Hepatocyte (in vitro differentiated cells): Measurements from ENCODE around the gene MAP2K2. TPM values are rescaled to one million over a fixed set of nuclear protein-coding genes. Genes with fewer than 3 reads are reported as not detected.

Experiments
- DNase-seq: peaks from one replicate; pipeline ENCODE4 v3.0.0-alpha.2; 2016; ENCODE audit warnings: low spot score
- H2AFZ ChIP-seq: fragments of 200-600 bp; sonication (generic); 2 replicates; pipeline ENCODE4 v1.6.0; 2016; ENCODE audit warnings: antibody characterized with exemption, mild to moderate bottlenecking
- H3K27ac ChIP-seq: fragments of 200-600 bp; sonication (generic); 2 replicates; pipeline ENCODE4 v1.5.1; 2016; ENCODE audit warnings: mild to moderate bottlenecking
- H3K27me3 ChIP-seq: fragments of 200-600 bp; sonication (generic); 2 replicates; pipeline ENCODE4 v1.6.1; 2016
- H3K36me3 ChIP-seq: fragments of 200-600 bp; sonication (generic); replicated peaks from 2 replicates; pipeline ENCODE4 v1.5.1; 2016; ENCODE audit warnings: low read depth; ENCODE audit not compliant: insufficient read depth
- H3K4me1 ChIP-seq: fragments of 200-600 bp; sonication (generic); 2 replicates; pipeline ENCODE4 v1.5.1; 2016; ENCODE audit warnings: mild to moderate bottlenecking, moderate library complexity; ENCODE audit not compliant: insufficient read depth
- H3K4me2 ChIP-seq: fragments of 200-600 bp; sonication (generic); 2 replicates; pipeline ENCODE4 v1.6.0; 2016
- H3K4me3 ChIP-seq: fragments of 200-600 bp; sonication (generic); 2 replicates; pipeline ENCODE4 v1.5.1; 2016; ENCODE audit warnings: mild to moderate bottlenecking
- H3K79me2 ChIP-seq: fragments of 200-600 bp; sonication (generic); 2 replicates; pipeline ENCODE4 v1.6.0; 2017; ENCODE audit warnings: mild to moderate bottlenecking
- H3K9me2 ChIP-seq: fragments of 200-600 bp; sonication (generic); replicated peaks from 2 replicates; pipeline ENCODE4 v1.6.0; 2017; ENCODE audit warnings: mild to moderate bottlenecking; ENCODE audit not compliant: insufficient read depth
- H3K9me3 ChIP-seq: fragments of 200-600 bp; sonication (generic); 2 replicates; pipeline ENCODE4 v1.5.1; 2016; ENCODE audit warnings: low read depth, mild to moderate bottlenecking
- H4K20me1 ChIP-seq: fragments of 200-600 bp; sonication (generic); 2 replicates; pipeline ENCODE4 v1.6.0; 2016; ENCODE audit warnings: mild to moderate bottlenecking; ENCODE audit not compliant: insufficient read depth, poor library complexity, severe bottlenecking
- EZH2 ChIP-seq: fragments of 200-600 bp; sonication (generic); IDR thresholded peaks from 2 replicates; pipeline ENCODE4 v1.6.1; 2016; ENCODE audit warnings: antibody characterized with exemption, mild to moderate bottlenecking, borderline replicate concordance
- EZH2phosphoT487 ChIP-seq: fragments of 200-600 bp; sonication (generic); IDR thresholded peaks from one replicate; pipeline ENCODE4 v1.6.1; 2018; ENCODE audit warnings: antibody characterized with exemption, mild to moderate bottlenecking, low read depth, moderate library complexity; ENCODE audit not compliant: unreplicated experiment, severe bottlenecking
- WGBS: methylation state at CpG from one replicate; pipeline ENCODE4 v1.1.6; 2016; ENCODE audit warnings: low lambda C conversion rate; ENCODE audit errors: missing lambda C conversion rate; 5-methylcytosine and 5-hydroxymethylcytosine counted together
- polyA plus RNA-seq: library from polyadenylated mRNA; unstranded; fragments of >200 nt; fragmentation: Nextera tagmentation; extraction: Ambion mirVana; gene quantifications from 2 replicates; pipeline ENCODE4 v1.2.1, GENCODE V29; 2016
- total RNA-seq: library from RNA; depleted of rRNA; stranded (reverse); fragments of >200 nt; gene quantifications from 2 replicates; pipeline ENCODE4 v1.2.3, GENCODE V29; 2014
- TF ChIP-seq, protein P1 (sequence below): fragments of 200-600 bp; sonication (generic); IDR thresholded peaks from 2 replicates; pipeline ENCODE4 v1.5.1; 2016; ENCODE audit warnings: antibody characterized with exemption, mild to moderate bottlenecking; ENCODE audit not compliant: poor library complexity

Gene MAP2K2
- total RNA-seq (133 and 135 TPM in 2 replicates), polyA plus RNA-seq (188 and 196 TPM in 2 replicates)

DNA sequence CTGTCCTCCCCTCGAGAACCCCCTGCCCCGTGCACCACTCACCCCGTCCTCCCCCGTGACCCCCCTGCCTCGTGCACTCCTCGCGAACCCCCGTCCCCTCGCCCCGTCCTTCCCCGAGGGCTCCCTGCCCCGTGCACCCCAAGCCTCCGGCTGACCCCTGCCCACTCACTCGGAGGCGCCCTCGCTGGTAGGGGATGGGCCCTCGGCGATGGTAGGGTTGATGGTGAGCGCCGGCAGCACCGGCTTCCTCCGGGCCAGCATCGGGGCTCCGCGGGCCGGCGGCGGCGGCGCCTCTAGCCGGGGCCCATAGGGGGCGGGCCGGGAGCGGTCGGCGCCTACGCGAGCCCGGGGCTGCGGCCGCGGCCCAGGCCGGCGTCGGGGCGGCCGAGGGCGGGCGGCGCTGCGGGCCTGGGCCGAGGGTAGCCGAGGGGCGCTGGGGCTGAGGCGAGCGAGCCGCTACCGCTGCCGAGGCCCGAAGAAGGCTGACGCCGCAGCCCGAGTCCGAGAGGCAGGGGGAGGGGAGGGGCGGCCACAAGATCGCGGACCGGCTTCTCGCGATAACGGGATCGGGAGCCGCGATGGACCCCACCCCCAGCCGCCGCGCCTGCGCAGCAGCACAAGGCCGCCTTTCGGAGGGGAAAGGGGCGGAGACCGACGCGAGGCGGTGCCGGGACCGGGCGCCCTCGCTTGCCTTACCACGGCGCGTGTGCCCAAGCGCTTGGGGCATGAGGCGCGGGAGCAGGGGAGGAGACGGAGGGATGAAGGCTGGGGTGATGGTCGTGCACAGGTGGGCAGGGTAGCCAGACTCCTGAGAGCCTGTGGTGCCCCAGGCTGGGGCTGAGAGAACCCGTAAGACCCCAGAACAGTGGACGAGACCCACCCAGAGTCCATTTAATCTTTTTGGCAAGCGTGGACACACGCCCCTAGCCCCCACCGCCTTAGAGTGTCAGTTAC is at the start of gene MAP2K2:
Gene MAP2K2 (minus strand): TSS at position 508 of the 954 bp plus-strand sequence. CDS start 247 bp downstream, at position 261.
- no peaks in the 10 kb centered on the region for H3K9me3 ChIP-seq
- no peaks in the 10 kb centered on the region for H3K27me3 ChIP-seq
- peak within 1 kb of the TSS; percentile 99 for H3K4me3 ChIP-seq
- peak within 1 kb of the TSS; percentile 94 for H3K4me2 ChIP-seq
- DNase-seq, result peak; percentile 98
- no peaks in the 10 kb centered on the region for H3K36me3 ChIP-seq
- H4K20me1 ChIP-seq, result peaks cover 24% of the 10 kb centered on the region
- 1% methylated on average over 41 of the region's 102 CpGs for WGBS
- H3K79me2 ChIP-seq, result peaks cover 42% of the 10 kb centered on the region
- TF ChIP-seq, protein P1, sequence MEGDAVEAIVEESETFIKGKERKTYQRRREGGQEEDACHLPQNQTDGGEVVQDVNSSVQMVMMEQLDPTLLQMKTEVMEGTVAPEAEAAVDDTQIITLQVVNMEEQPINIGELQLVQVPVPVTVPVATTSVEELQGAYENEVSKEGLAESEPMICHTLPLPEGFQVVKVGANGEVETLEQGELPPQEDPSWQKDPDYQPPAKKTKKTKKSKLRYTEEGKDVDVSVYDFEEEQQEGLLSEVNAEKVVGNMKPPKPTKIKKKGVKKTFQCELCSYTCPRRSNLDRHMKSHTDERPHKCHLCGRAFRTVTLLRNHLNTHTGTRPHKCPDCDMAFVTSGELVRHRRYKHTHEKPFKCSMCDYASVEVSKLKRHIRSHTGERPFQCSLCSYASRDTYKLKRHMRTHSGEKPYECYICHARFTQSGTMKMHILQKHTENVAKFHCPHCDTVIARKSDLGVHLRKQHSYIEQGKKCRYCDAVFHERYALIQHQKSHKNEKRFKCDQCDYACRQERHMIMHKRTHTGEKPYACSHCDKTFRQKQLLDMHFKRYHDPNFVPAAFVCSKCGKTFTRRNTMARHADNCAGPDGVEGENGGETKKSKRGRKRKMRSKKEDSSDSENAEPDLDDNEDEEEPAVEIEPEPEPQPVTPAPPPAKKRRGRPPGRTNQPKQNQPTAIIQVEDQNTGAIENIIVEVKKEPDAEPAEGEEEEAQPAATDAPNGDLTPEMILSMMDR, result no peak
- TF ChIP-seq EZH2phosphoT487 (no peak), EZH2 (no peak)
- H2AFZ ChIP-seq, result peak within 1 kb of the TSS; percentile 81
- H3K27ac ChIP-seq, result peak within 1 kb of the TSS; percentile 72
- H3K4me1 ChIP-seq, result peaks cover 4% of the 10 kb centered on the region
- no peaks in the 10 kb centered on the region for H3K9me2 ChIP-seq

DNA sequence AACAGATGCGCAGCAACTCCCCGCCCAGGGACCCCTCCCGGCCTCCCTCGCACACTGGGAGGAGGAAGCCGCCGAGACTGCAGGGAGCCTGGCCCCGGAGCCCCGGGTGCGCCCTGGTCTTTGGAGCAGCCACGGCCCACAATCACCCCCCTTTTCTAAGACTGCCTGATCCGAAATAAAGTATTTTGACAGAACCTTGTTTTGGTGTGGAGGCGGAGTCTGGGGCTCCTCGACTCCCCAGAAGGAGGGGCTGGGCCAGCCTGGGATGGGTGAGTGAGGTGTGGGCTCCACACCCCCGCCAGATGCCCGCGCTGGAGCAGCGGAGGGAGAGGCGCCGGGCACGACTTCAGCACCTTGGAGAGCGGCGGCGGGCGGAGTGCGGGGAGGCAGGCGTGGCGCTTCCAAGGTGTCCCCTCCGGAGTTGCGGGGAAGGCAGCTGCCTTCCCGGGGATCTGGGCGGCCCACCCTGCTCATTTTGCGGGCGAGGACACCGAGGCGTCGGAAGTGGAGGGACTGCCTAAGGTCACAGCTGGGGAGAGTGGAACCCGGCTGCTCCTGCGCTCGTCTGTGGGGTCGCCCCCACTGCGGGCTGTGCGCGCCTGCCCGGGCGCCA is 49.0 kb upstream of the MAP2K2 start:
- H4K20me1 ChIP-seq, result no peaks in the 10 kb centered on the region
- no peaks in the 10 kb centered on the region for H3K79me2 ChIP-seq
- no peak for TF ChIP-seq EZH2phosphoT487
- TF ChIP-seq EZH2, result no peak
- TF ChIP-seq, protein P1, result no peak
- H3K4me2 ChIP-seq, result peak overlapping the region; percentile 69
- H3K36me3 ChIP-seq, result no peaks in the 10 kb centered on the region
- H3K9me3 ChIP-seq, result no peaks in the 10 kb centered on the region
- DNase-seq, result peak; percentile 88
- no peaks in the 10 kb centered on the region for H3K27me3 ChIP-seq
- no peaks in the 10 kb centered on the region for H3K4me1 ChIP-seq
- WGBS, result 15% methylated on average over 44 of the region's 45 CpGs
- no peak overlapping the region for H2AFZ ChIP-seq
- peak overlapping the region; percentile 94 for H3K27ac ChIP-seq
- no peak overlapping the region for H3K4me3 ChIP-seq
- no peaks in the 10 kb centered on the region for H3K9me2 ChIP-seq

DNA sequence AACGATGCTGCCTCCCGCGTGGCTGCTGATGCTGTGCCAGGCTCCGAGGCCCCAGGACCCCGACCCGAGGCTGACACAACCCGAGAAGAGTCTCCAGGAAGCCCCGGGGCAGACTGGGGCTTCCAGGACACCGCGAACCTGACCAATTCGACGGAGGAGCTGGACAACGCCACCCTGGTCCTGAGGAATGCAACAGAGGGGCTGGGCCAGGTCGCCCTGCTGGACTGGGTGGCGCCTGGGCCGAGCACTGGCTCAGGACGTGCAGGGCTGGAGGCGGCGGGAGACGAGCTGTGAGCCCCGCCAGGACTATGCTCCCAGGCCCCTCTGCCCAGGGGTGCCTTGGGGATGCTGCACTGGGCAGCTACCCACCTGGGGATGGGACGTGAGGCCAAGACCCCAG is 47.8 kb upstream of the MAP2K2 start:
- no peaks in the 10 kb centered on the region for H3K9me3 ChIP-seq
- no peaks in the 10 kb centered on the region for H3K9me2 ChIP-seq
- no peak overlapping the region for H3K4me2 ChIP-seq
- H3K27ac ChIP-seq, result no peak overlapping the region
- H3K36me3 ChIP-seq, result no peaks in the 10 kb centered on the region
- no peaks in the 10 kb centered on the region for H4K20me1 ChIP-seq
- H3K4me3 ChIP-seq, result no peak overlapping the region
- H3K4me1 ChIP-seq, result no peaks in the 10 kb centered on the region
- no peaks in the 10 kb centered on the region for H3K27me3 ChIP-seq
- WGBS, result 72% methylated on average over 18 of the region's 22 CpGs
- DNase-seq, result no peak
- H2AFZ ChIP-seq, result no peak overlapping the region
- TF ChIP-seq EZH2 (no peak), EZH2phosphoT487 (no peak)
- TF ChIP-seq, protein P1, result no peak
- H3K79me2 ChIP-seq, result no peaks in the 10 kb centered on the region
